Mucosa of stomach (tissue), 1 donor: ENCODE data around the gene CXCL6.

Experiments used
- H3K27me3 ChIP-seq: one replicate; pipeline ENCODE4 v1.7.0; 2013; ENCODE audit warnings: mild to moderate bottlenecking, low read length; ENCODE audit not compliant: control insufficient read depth, insufficient read depth
- H3K36me3 ChIP-seq: one replicate; pipeline ENCODE4 v1.7.0; 2013; ENCODE audit warnings: low read length; ENCODE audit not compliant: control insufficient read depth, insufficient read depth
- H3K4me1 ChIP-seq: one replicate; pipeline ENCODE4 v1.7.0; 2013; ENCODE audit warnings: mild to moderate bottlenecking, low read length; ENCODE audit not compliant: control insufficient read depth, insufficient read depth
- H3K4me3 ChIP-seq: one replicate; pipeline ENCODE4 v1.7.0; 2013; ENCODE audit warnings: low read length
- H3K9ac ChIP-seq: one replicate; pipeline ENCODE4 v1.7.0; 2013; ENCODE audit warnings: mild to moderate bottlenecking, low read length, moderate library complexity
- H3K9me3 ChIP-seq: one replicate; pipeline ENCODE4 v1.7.0; 2013; ENCODE audit warnings: mild to moderate bottlenecking, low read length, moderate library complexity; ENCODE audit not compliant: control insufficient read depth
- donor health status: Pancreatic carcinoma.

CXCL6 gene

GRCh38 chr4:73836373-73837279 is at the start of gene CXCL6:
TSS of gene CXCL6 (plus strand) at chr4:73836678. CDS start at chr4:73836751, 73 bp downstream.
- peaks cover 6% of the 10 kb centered on the region for H3K4me1 ChIP-seq
- H3K27me3 ChIP-seq = peaks cover 7% of the 10 kb centered on the region
- H3K9me3 ChIP-seq = no peaks in the 10 kb centered on the region
- no peak within 1 kb of the TSS for H3K9ac ChIP-seq
- no peak within 1 kb of the TSS for H3K4me3 ChIP-seq
- H3K36me3 ChIP-seq = no peaks in the 10 kb centered on the region

DNA sequence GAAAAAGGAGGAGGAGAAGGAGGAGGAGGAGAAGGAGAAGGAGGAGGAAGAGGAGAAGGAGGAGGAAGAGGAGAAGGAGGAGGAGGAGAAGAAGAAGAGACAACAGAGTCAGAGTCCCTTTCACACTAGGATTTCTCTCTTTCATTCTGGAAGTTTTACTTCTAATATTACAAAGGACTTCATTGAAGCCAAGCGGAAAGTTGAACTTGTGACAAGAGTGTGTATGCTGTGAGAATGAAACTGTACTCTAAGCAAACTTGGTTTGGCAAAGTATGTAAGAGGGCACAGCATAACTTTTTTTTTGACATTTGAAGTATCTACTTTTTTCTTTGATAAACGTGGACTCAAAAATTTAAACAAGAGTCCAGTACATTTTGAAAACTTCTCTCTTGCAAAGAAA is 48.1 kb upstream of the CXCL6 start:
- Histone ChIP-seq H3K27me3 (no peaks in the 10 kb centered on the region), H3K36me3 (no peaks in the 10 kb centered on the region), H3K9ac (no peak overlapping the region), H3K4me3 (no peak overlapping the region), H3K9me3 (no peaks in the 10 kb centered on the region), H3K4me1 (no peaks in the 10 kb centered on the region)

DNA sequence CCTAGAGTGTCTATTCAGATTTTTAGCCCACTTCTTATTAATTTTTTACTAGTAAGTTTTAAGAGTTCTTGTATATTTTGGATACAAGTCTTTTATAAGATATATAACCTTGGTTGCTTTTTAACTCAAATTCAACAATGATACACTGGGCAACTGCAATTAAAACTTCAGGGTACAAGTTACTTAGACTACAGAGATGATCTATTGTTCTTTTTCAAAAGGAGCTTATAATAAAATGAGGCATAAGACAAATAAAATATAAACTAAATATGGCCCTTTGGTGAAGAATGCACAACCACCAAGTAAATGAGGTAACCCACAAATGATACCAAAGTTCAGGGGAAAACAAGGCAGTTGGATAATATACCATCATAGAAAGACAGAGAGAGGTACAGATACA is 37.6 kb upstream of the CXCL6 start:
- H3K27me3 ChIP-seq = no peaks in the 10 kb centered on the region
- H3K9me3 ChIP-seq = no peaks in the 10 kb centered on the region
- H3K9ac ChIP-seq = no peak overlapping the region
- no peaks in the 10 kb centered on the region for H3K36me3 ChIP-seq
- no peaks in the 10 kb centered on the region for H3K4me1 ChIP-seq
- H3K4me3 ChIP-seq = no peak overlapping the region

- no peaks in the 10 kb centered on the region for H3K27me3 ChIP-seq
Measured at GRCh38 chr4:73800206-73800605, 36.3 kb upstream of the CXCL6 start.

DNA sequence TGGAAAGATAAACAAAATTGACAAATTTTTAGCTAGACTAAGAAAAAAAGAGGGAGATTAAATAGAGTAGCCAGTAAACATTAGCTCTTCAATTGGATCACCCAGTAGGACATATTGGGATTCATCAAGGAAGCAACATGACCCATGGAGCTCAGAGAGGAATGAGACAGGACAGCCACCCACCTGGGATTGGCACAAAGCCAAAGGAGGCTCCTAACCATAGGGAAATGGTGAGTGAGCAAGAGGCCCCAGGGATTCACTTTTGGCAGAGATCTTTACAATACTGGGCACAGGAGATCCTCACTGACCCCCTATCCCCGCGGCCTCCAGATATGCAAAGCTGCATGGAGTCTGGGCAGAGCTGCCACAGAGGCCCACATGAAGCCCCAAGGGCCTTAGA is 34.8 kb upstream of the CXCL6 start:
- no peak overlapping the region for H3K9ac ChIP-seq
- H3K36me3 ChIP-seq = no peaks in the 10 kb centered on the region
- H3K27me3 ChIP-seq = no peaks in the 10 kb centered on the region
- no peak overlapping the region for H3K4me3 ChIP-seq
- no peaks in the 10 kb centered on the region for H3K4me1 ChIP-seq
- H3K9me3 ChIP-seq = no peaks in the 10 kb centered on the region

More at GRCh38 chr4:73800206-73800605, 36.3 kb upstream of the CXCL6 start:
- no peaks in the 10 kb centered on the region for H3K9me3 ChIP-seq
- no peaks in the 10 kb centered on the region for H3K4me1 ChIP-seq
- H3K4me3 ChIP-seq = no peak overlapping the region
- H3K36me3 ChIP-seq = no peaks in the 10 kb centered on the region
- no peak overlapping the region for H3K9ac ChIP-seq

GRCh38 chr4:73803213-73803612 is 33.3 kb upstream of the CXCL6 start:
- H3K36me3 ChIP-seq = no peaks in the 10 kb centered on the region
- no peaks in the 10 kb centered on the region for H3K4me1 ChIP-seq
- H3K9ac ChIP-seq = no peak overlapping the region
- no peaks in the 10 kb centered on the region for H3K27me3 ChIP-seq
- no peaks in the 10 kb centered on the region for H3K9me3 ChIP-seq
- no peak overlapping the region for H3K4me3 ChIP-seq

GRCh38 chr4:73810191-73810590 is 26.3 kb upstream of the CXCL6 start:
- H3K4me3 ChIP-seq = no peak overlapping the region
- no peaks in the 10 kb centered on the region for H3K27me3 ChIP-seq
- no peaks in the 10 kb centered on the region for H3K4me1 ChIP-seq
- no peaks in the 10 kb centered on the region for H3K9me3 ChIP-seq
- no peaks in the 10 kb centered on the region for H3K36me3 ChIP-seq
- no peak overlapping the region for H3K9ac ChIP-seq

DNA sequence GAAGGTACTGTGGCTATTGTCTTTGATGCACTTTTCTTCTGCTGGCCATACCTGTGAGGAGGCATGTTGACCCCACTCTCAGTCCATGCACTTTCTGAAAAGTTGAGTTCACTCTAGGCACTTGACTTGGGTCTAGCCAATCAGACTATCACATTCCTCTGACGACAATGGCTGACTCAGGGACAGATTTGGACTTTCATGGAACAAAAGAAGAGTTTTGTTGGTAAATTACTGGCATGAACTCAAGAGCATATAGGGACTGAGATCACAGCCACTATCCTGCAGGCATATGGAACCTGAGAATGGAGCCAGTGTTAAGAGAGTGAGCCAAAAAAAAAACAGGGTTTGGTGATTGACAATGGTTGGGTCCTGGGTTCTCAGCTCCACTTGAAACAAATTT is 24.6 kb upstream of the CXCL6 start:
- Histone ChIP-seq H3K36me3 (no peaks in the 10 kb centered on the region), H3K9me3 (no peaks in the 10 kb centered on the region), H3K9ac (no peak overlapping the region), H3K27me3 (no peaks in the 10 kb centered on the region), H3K4me3 (no peak overlapping the region), H3K4me1 (peaks cover 3% of the 10 kb centered on the region)

- Histone ChIP-seq H3K9me3 (no peaks in the 10 kb centered on the region), H3K36me3 (no peaks in the 10 kb centered on the region), H3K9ac (no peak overlapping the region), H3K4me3 (no peak overlapping the region), H3K4me1 (peaks cover 3% of the 10 kb centered on the region), H3K27me3 (no peaks in the 10 kb centered on the region)
Measured at GRCh38 chr4:73814679-73815078, 21.8 kb upstream of the CXCL6 start.

DNA sequence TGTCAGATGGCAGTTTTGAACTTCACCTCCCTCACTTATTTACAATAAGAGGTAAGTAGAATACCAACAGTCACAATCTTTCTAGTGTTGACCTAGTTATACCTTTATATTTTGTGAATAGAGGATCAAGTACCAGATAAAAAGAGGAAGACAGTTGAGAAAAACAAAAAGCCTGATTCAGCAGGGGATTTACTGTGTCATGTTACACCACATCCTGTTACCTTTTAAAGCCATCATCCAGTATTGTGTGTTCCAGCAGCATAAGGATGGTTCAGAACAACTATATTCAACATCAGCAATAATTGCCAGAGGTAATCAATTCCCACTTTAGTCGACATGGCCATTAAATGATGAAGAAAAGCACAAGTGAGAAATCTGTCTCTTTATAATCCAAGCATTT is 21.3 kb upstream of the CXCL6 start:
- H3K36me3 ChIP-seq = no peaks in the 10 kb centered on the region
- no peaks in the 10 kb centered on the region for H3K9me3 ChIP-seq
- H3K9ac ChIP-seq = no peak overlapping the region
- no peak overlapping the region for H3K4me3 ChIP-seq
- peaks cover 3% of the 10 kb centered on the region for H3K4me1 ChIP-seq
- H3K27me3 ChIP-seq = no peaks in the 10 kb centered on the region

DNA sequence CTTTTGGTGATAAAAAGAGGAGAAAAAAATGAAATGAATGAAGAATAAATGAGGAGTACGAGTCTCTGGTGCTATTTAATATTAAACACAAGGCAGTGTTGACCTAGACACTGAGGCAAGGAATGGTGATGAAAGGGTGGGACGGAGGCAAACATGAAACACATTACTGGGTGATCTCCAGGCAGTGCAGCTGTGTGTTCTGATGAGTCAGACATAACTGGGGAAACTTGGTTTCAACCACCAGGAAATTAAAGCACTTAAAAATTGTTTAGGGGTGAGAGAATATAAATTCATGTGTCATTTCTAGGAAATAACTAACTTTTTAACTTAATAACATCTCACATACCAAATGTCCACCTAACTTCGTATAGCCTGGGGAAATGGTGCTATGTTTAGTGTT is 19.7 kb upstream of the CXCL6 start:
- Histone ChIP-seq H3K4me3 (no peak overlapping the region), H3K9me3 (no peaks in the 10 kb centered on the region), H3K27me3 (no peaks in the 10 kb centered on the region), H3K36me3 (no peaks in the 10 kb centered on the region), H3K9ac (no peak overlapping the region), H3K4me1 (peaks cover 3% of the 10 kb centered on the region)

- Histone ChIP-seq H3K9me3 (no peaks in the 10 kb centered on the region), H3K4me3 (no peak overlapping the region), H3K27me3 (no peaks in the 10 kb centered on the region), H3K4me1 (peaks cover 3% of the 10 kb centered on the region), H3K36me3 (no peaks in the 10 kb centered on the region), H3K9ac (no peak overlapping the region)
Measured at GRCh38 chr4:73817341-73817740, 19.1 kb upstream of the CXCL6 start.
